A549 (cell line): ENCODE results near the gene CSNK1D. TPM values are rescaled to one million over a fixed set of nuclear protein-coding genes. Genes with fewer than 3 reads are reported as not detected.

Experiments used
- ATAC-seq, 2 experiments: fragments of 200-7000 bp in 1 of 2; fragments of >200 bp in 1 of 2; cut with Nextera tagmentation in 1 of 2; cut with Tn5 transposase in 1 of 2; 3 replicates each; pipeline versions ENCODE4 v1.8.0 to v1.9.1; 2018 to 2020; ENCODE audit warnings: mild to moderate bottlenecking in 1 of 2, moderate library complexity in 1 of 2
- CTCF ChIA-PET: fragments of 300-600 bp; sonication (Branson Sonifier 250); formaldehyde crosslinking; extraction: SDS; loops from one replicate; lab custom pipeline; 2021; ENCODE audit warnings: antibody characterized with exemption, inconsistent platforms; lab: Yijun Ruan, JAX
- POLR2A ChIA-PET: fragments of 350-600 bp; formaldehyde crosslinking; extraction: SDS; loops from one replicate; lab custom pipeline; 2021; ENCODE audit warnings: antibody characterized with exemption, inconsistent platforms; lab: Yijun Ruan, JAX
- DNase-seq, 2 experiments: peaks; one replicate each; pipeline versions ENCODE4 v3.0.0 to v3.0.0-alpha.2; 2011 to 2016; ENCODE audit warnings: low read depth in 1 of 2, low spot score in 1 of 2
- FAIRE-seq: peaks from 2 replicates; lab custom pipeline; 2011; peaks lifted over from hg19 to GRCh38; lab: Jason Lieb, UNC
- H3K27ac ChIP-seq, 2 experiments: fragments of >200 bp; sonication (Bioruptor Twin); formaldehyde crosslinking; 3 replicates each; pipeline ENCODE4 v1.5.1; 2016 to 2017
- H3K4me1 ChIP-seq: fragments of >200 bp; sonication (Bioruptor Twin); formaldehyde crosslinking; 3 replicates; pipeline ENCODE4 v1.6.1; 2016
- H3K4me2 ChIP-seq: fragments of >200 bp; sonication (Bioruptor Twin); formaldehyde crosslinking; 3 replicates; pipeline ENCODE4 v1.6.1; 2016
- H3K4me3 ChIP-seq: fragments of >200 bp; sonication (Bioruptor Twin); formaldehyde crosslinking; 3 replicates; pipeline ENCODE4 v1.5.1; 2016
- H3K9me3 ChIP-seq: fragments of >200 bp; sonication (Bioruptor Twin); formaldehyde crosslinking; 3 replicates; pipeline ENCODE4 v1.6.1; 2016
- CEBPB ChIP-seq, 2 experiments: fragments of >200 bp in 1 of 2; sonication (Bioruptor Twin) in 1 of 2; formaldehyde crosslinking in 1 of 2; IDR thresholded peaks; 2 replicates each; pipeline ENCODE4 v1.6.1; 2012 to 2016
- EHF ChIP-seq: fragments of 250-450 bp; sonication (Bioruptor Pico); IDR thresholded peaks from 2 replicates; pipeline ENCODE4 v1.5.0; 2020; ENCODE audit warnings: mild to moderate bottlenecking
- EHMT2 ChIP-seq: fragments of 200-600 bp; sonication (generic); IDR thresholded peaks from 2 replicates; pipeline ENCODE4 v1.6.1; 2016; ENCODE audit warnings: antibody characterized with exemption, low read depth, mild to moderate bottlenecking, moderate library complexity
- ESRRA ChIP-seq: fragments of 150-350 bp; IDR thresholded peaks from 2 replicates; pipeline ENCODE4 v1.6.1; 2014; ENCODE audit warnings: mild to moderate bottlenecking, low read length, borderline replicate concordance
- FOSB ChIP-seq: fragments of 250-450 bp; sonication (Bioruptor Pico); IDR thresholded peaks from 2 replicates; pipeline ENCODE4 v1.5.0; 2020; ENCODE audit warnings: mild to moderate bottlenecking, moderate library complexity
- FOSL2 ChIP-seq, 2 experiments: fragments of 450-650 bp in 1 of 2; fragments of >200 bp in 1 of 2; sonication (Bioruptor Twin) in 1 of 2; formaldehyde crosslinking; IDR thresholded peaks; 2 replicates each; pipeline versions ENCODE4 v1.5.0 to v1.6.1; 2016 to 2020; ENCODE audit warnings: mild to moderate bottlenecking in 1 of 2, moderate library complexity in 1 of 2
- GATA3 ChIP-seq: IDR thresholded peaks from 2 replicates; pipeline ENCODE4 v1.6.1; 2012; ENCODE audit warnings: borderline replicate concordance
- HOXB5 ChIP-seq: fragments of 250-450 bp; sonication (Bioruptor Pico); IDR thresholded peaks from 2 replicates; pipeline ENCODE4 v1.5.0; 2020; ENCODE audit warnings: mild to moderate bottlenecking, moderate library complexity
- JUN ChIP-seq, 2 experiments: fragments of >200 bp; sonication (Bioruptor Twin); formaldehyde crosslinking; IDR thresholded peaks; 2 replicates in 1 of 2; 3 replicates in 1 of 2; pipeline ENCODE4 v1.6.1; 2016 to 2017
- JUNB ChIP-seq: fragments of >200 bp; sonication (Bioruptor Twin); formaldehyde crosslinking; IDR thresholded peaks from 2 replicates; pipeline ENCODE4 v1.6.1; 2016
- KDM1A ChIP-seq: fragments of 200-600 bp; sonication (generic); IDR thresholded peaks from 2 replicates; pipeline ENCODE4 v1.6.1; 2016; ENCODE audit warnings: low read depth, mild to moderate bottlenecking
- MYC ChIP-seq: IDR thresholded peaks from 2 replicates; pipeline ENCODE4 v1.6.1; 2012; ENCODE audit warnings: mild to moderate bottlenecking, inconsistent platforms, low read length, improper control_type of control experiment, borderline replicate concordance
- NPAS2 ChIP-seq: fragments of 250-450 bp; sonication (Bioruptor Pico); IDR thresholded peaks from 2 replicates; pipeline ENCODE4 v1.8.0; 2022; ENCODE audit warnings: mild to moderate bottlenecking, moderate library complexity, borderline replicate concordance
- NR3C1 ChIP-seq: fragments of >200 bp; sonication (Bioruptor Twin); formaldehyde crosslinking; IDR thresholded peaks from 3 replicates; pipeline ENCODE4 v1.6.1; 2017
- PHF8 ChIP-seq: fragments of 200-600 bp; sonication (generic); IDR thresholded peaks from 2 replicates; pipeline ENCODE4 v1.6.1; 2016; ENCODE audit warnings: low read depth, mild to moderate bottlenecking, antibody characterized with exemption, moderate library complexity, borderline replicate concordance
- POLR2A ChIP-seq: IDR thresholded peaks from 2 replicates; pipeline ENCODE4 v1.6.1; 2012; ENCODE audit warnings: mild to moderate bottlenecking, low read length
- RCOR1 ChIP-seq: fragments of 150-350 bp; IDR thresholded peaks from 2 replicates; pipeline ENCODE4 v1.6.1; 2014; ENCODE audit warnings: antibody characterized with exemption, low read length, low read depth
- RFX5 ChIP-seq: fragments of 450-650 bp; IDR thresholded peaks from 2 replicates; pipeline ENCODE4 v1.7.1; 2014; ENCODE audit warnings: antibody characterized with exemption, mild to moderate bottlenecking, moderate library complexity
- SMC3 ChIP-seq: fragments of >200 bp; sonication (Bioruptor Twin); formaldehyde crosslinking; IDR thresholded peaks from 3 replicates; pipeline ENCODE4 v1.6.1; 2018; ENCODE audit warnings: inconsistent platforms
- SREBF2 ChIP-seq: fragments of 450-650 bp; IDR thresholded peaks from 2 replicates; pipeline ENCODE4 v1.6.1; 2014; ENCODE audit warnings: mild to moderate bottlenecking, moderate library complexity
- TFCP2L1 ChIP-seq: fragments of 250-450 bp; sonication (Bioruptor Pico); IDR thresholded peaks from 2 replicates; pipeline ENCODE4 v1.5.0; 2021; ENCODE audit warnings: mild to moderate bottlenecking
- ZC3H11A ChIP-seq: fragments of 450-650 bp; IDR thresholded peaks from 2 replicates; pipeline ENCODE4 v1.6.1; 2014; ENCODE audit warnings: antibody characterized with exemption, mild to moderate bottlenecking
- ZFP36 ChIP-seq: fragments of 450-650 bp; IDR thresholded peaks from 2 replicates; pipeline ENCODE4 v1.6.1; 2014; ENCODE audit warnings: borderline replicate concordance; ENCODE audit not compliant: partially characterized antibody
- ZSCAN20 ChIP-seq: fragments of 250-450 bp; sonication (Bioruptor Pico); IDR thresholded peaks from 2 replicates; pipeline ENCODE4 v1.8.0; 2022; ENCODE audit warnings: mild to moderate bottlenecking, moderate library complexity
- WGBS: methylation state at CpG from one replicate; pipeline ENCODE4 v1.1.6; 2017; ENCODE audit errors: missing lambda C conversion rate; 5-methylcytosine and 5-hydroxymethylcytosine counted together
- polyA minus RNA-seq: library from RNA; depleted of rRNA, polyadenylated mRNA; stranded (reverse); fragments of >200 nt; gene quantifications from 2 replicates; pipeline ENCODE4 v1.2.3, GENCODE V29; 2011; rRNA and poly(A)+ RNA removed
- polyA plus RNA-seq, 4 experiments: library from polyadenylated mRNA; depleted of rRNA in 3 of 4; stranded (reverse); fragments of >200 nt; fragmentation: RNase III in 1 of 4; extraction: RNeasy Plus Mini Kit Qiagen cat#74134 plus additional on column Dnase treatment in 1 of 4; gene quantifications; 2 replicates in 3 of 4; 3 replicates in 1 of 4; pipeline ENCODE4 v1.2.3, GENCODE V29; 2011 to 2017
- TF ChIP-seq, protein P1 (sequence below): IDR thresholded peaks from 2 replicates; pipeline ENCODE4 v1.6.1; 2012
- TF ChIP-seq, protein P2 (sequence below): IDR thresholded peaks from 2 replicates; pipeline ENCODE4 v1.6.1; 2012; ENCODE audit warnings: low read depth, borderline replicate concordance
- TF ChIP-seq, protein P3 (sequence below): fragments of >200 bp; sonication (Bioruptor Twin); formaldehyde crosslinking; IDR thresholded peaks from 3 replicates; pipeline ENCODE4 v1.6.1; 2016
- TF ChIP-seq, protein P4 (sequence below): fragments of 250-450 bp; sonication (Bioruptor Pico); IDR thresholded peaks from 2 replicates; pipeline ENCODE4 v1.5.0; 2020; ENCODE audit warnings: low read depth, mild to moderate bottlenecking, moderate library complexity
- TF ChIP-seq, protein P5 (sequence below): IDR thresholded peaks from 2 replicates; pipeline ENCODE4 v1.6.1; 2012
- TF ChIP-seq, protein P6 (sequence below): fragments of 450-650 bp; IDR thresholded peaks from 2 replicates; pipeline ENCODE4 v1.6.1; 2014; ENCODE audit warnings: antibody characterized with exemption
- TF ChIP-seq, protein P7 (sequence below): fragments of 200-600 bp; sonication (generic); IDR thresholded peaks from 2 replicates; pipeline ENCODE4 v1.6.1; 2016; ENCODE audit warnings: antibody characterized with exemption, mild to moderate bottlenecking, moderate library complexity

Gene CSNK1D
- polyA plus RNA-seq (2011; rRNA removed) (130 and 139 TPM in 2 replicates), polyA plus RNA-seq (2017; fragmentation: RNase III; extraction: RNeasy Plus Mini Kit Qiagen cat#74134 plus additional on column Dnase treatment) (151 to 173 TPM (median 163 TPM) in 3 replicates), polyA minus RNA-seq (105 and 128 TPM in 2 replicates)
- 182 and 192 TPM in 2 replicates for polyA plus RNA-seq (2012; cell fraction: cytosol; rRNA removed)
- polyA plus RNA-seq (2012; cell fraction: nucleus; rRNA removed): 734 and 786 TPM in 2 replicates

DNA sequence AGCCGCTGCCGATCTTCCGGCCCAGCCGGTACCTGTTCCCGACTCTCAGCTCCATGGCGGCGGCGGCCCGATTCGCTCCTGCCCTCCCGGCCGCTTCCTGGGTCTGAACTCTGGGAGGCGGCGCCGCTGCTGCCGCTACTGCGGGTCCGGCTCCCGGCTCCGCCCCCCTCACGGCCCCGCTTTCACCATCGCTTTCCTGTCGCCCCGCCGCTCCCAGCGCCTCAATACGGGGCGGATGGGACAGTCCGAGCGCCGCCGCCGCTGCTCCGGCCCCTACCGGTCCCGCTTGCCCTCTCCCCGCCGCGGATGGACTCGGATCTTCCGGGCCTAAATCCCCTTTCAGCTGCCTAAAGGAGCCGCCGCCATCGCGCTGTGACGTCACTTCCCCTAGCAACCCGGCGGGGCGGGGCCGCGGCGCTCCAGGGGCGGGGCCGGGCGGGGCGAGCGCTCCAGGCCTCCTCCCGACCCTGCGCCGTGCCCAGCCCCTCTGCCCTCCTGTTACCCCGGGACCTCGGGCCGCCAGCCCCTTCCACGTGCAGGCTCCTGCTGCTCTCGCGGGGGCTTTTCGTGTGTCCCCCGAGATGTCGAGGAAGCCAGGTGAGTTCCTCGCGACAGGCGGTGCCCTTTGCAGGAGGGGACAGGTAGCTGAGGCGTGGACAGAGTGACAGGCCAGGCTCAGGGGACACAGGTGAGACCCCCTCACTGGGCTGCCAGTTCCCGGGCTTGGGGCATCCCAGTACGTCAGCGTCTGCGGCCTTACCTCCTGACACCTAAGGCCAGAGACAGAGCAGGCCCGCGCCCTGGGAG, at the start of gene CSNK1D:
Gene CSNK1D, minus strand, starts transcription at position 374 of the 807 bp plus-strand sequence. Its CDS starts 319 bp downstream, at position 55.
- H3K9me3 ChIP-seq: no peaks in the 10 kb centered on the region
- H3K4me1 ChIP-seq: peaks cover 47% of the 10 kb centered on the region
- H3K4me3 ChIP-seq: peak within 1 kb of the TSS; percentile 97
- peak; percentile 90 to 94 for DNase-seq
- no peak for FAIRE-seq
- ChIA-PET POLR2A (interaction anchor here (0.9 to 3.0 kb wide), 8 partner anchors 9 to 67 kb away, joined by 3 to 17 read pairs (median 6); no protein-coding TSS in a partner anchor), CTCF (interaction anchor here (0.9 to 2.5 kb wide), 5 partner anchors 10 to 38 kb away, joined by 3 to 11 read pairs (median 6); no protein-coding TSS in a partner anchor)
- H3K4me2 ChIP-seq: peak within 1 kb of the TSS; percentile 88
- ATAC-seq: peak; percentile 82 to 87
- H3K27ac ChIP-seq: peak within 1 kb of the TSS; percentile 99 to 100
- 7% methylated on average over 64 of the region's 80 CpGs for WGBS
- peak; percentile 73; the same call in 1 of the 2 replicates for TF ChIP-seq MYC
- TF ChIP-seq, protein P1, sequence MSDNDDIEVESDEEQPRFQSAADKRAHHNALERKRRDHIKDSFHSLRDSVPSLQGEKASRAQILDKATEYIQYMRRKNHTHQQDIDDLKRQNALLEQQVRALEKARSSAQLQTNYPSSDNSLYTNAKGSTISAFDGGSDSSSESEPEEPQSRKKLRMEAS: peak; percentile 91
- peak; percentile 92 for TF ChIP-seq RFX5
- TF ChIP-seq FOSB (CRISPR knock-in tag): no peak
- peak; percentile 76 to 92 for TF ChIP-seq JUN (IDR thresholded peaks at IDR 0.05)
- TF ChIP-seq POLR2A: peak; percentile 63
- TF ChIP-seq, protein P2, sequence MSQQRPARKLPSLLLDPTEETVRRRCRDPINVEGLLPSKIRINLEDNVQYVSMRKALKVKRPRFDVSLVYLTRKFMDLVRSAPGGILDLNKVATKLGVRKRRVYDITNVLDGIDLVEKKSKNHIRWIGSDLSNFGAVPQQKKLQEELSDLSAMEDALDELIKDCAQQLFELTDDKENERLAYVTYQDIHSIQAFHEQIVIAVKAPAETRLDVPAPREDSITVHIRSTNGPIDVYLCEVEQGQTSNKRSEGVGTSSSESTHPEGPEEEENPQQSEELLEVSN: no peak
- TF ChIP-seq CEBPB (IDR thresholded peaks at IDR 0.05): no peak; a peak in 1 of 4 replicates
- TF ChIP-seq, protein P3, sequence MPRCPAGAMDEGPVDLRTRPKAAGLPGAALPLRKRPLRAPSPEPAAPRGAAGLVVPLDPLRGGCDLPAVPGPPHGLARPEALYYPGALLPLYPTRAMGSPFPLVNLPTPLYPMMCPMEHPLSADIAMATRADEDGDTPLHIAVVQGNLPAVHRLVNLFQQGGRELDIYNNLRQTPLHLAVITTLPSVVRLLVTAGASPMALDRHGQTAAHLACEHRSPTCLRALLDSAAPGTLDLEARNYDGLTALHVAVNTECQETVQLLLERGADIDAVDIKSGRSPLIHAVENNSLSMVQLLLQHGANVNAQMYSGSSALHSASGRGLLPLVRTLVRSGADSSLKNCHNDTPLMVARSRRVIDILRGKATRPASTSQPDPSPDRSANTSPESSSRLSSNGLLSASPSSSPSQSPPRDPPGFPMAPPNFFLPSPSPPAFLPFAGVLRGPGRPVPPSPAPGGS: peak; percentile 95
- no peak for TF ChIP-seq JUNB
- TF ChIP-seq, protein P4, sequence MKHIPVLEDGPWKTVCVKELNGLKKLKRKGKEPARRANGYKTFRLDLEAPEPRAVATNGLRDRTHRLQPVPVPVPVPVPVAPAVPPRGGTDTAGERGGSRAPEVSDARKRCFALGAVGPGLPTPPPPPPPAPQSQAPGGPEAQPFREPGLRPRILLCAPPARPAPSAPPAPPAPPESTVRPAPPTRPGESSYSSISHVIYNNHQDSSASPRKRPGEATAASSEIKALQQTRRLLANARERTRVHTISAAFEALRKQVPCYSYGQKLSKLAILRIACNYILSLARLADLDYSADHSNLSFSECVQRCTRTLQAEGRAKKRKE (CRISPR knock-in tag): no peak
- TF ChIP-seq ZC3H11A: no peak
- no peak for TF ChIP-seq RCOR1
- TF ChIP-seq, protein P5, sequence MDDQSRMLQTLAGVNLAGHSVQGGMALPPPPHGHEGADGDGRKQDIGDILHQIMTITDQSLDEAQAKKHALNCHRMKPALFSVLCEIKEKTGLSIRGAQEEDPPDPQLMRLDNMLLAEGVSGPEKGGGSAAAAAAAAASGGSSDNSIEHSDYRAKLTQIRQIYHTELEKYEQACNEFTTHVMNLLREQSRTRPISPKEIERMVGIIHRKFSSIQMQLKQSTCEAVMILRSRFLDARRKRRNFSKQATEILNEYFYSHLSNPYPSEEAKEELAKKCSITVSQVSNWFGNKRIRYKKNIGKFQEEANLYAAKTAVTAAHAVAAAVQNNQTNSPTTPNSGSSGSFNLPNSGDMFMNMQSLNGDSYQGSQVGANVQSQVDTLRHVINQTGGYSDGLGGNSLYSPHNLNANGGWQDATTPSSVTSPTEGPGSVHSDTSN: peak; percentile 33; the same call in 1 of the 2 replicates
- TF ChIP-seq EHMT2: no peak
- TF ChIP-seq NPAS2 (CRISPR knock-in tag): no peak
- TF ChIP-seq, protein P6, sequence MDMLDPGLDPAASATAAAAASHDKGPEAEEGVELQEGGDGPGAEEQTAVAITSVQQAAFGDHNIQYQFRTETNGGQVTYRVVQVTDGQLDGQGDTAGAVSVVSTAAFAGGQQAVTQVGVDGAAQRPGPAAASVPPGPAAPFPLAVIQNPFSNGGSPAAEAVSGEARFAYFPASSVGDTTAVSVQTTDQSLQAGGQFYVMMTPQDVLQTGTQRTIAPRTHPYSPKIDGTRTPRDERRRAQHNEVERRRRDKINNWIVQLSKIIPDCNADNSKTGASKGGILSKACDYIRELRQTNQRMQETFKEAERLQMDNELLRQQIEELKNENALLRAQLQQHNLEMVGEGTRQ: no peak
- TF ChIP-seq, protein P7, sequence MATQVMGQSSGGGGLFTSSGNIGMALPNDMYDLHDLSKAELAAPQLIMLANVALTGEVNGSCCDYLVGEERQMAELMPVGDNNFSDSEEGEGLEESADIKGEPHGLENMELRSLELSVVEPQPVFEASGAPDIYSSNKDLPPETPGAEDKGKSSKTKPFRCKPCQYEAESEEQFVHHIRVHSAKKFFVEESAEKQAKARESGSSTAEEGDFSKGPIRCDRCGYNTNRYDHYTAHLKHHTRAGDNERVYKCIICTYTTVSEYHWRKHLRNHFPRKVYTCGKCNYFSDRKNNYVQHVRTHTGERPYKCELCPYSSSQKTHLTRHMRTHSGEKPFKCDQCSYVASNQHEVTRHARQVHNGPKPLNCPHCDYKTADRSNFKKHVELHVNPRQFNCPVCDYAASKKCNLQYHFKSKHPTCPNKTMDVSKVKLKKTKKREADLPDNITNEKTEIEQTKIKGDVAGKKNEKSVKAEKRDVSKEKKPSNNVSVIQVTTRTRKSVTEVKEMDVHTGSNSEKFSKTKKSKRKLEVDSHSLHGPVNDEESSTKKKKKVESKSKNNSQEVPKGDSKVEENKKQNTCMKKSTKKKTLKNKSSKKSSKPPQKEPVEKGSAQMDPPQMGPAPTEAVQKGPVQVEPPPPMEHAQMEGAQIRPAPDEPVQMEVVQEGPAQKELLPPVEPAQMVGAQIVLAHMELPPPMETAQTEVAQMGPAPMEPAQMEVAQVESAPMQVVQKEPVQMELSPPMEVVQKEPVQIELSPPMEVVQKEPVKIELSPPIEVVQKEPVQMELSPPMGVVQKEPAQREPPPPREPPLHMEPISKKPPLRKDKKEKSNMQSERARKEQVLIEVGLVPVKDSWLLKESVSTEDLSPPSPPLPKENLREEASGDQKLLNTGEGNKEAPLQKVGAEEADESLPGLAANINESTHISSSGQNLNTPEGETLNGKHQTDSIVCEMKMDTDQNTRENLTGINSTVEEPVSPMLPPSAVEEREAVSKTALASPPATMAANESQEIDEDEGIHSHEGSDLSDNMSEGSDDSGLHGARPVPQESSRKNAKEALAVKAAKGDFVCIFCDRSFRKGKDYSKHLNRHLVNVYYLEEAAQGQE: no peak
- TF ChIP-seq EHF (CRISPR knock-in tag): no peak
- TF ChIP-seq GATA3: peak; percentile 43
- TF ChIP-seq TFCP2L1 (CRISPR knock-in tag): peak; percentile 81
- no peak for TF ChIP-seq SMC3
- no peak for TF ChIP-seq ZFP36
- TF ChIP-seq PHF8: peak; percentile 2
- TF ChIP-seq ZSCAN20 (CRISPR knock-in tag): no peak
- TF ChIP-seq FOSL2 (IDR thresholded peaks at IDR 0.05): no peak
- TF ChIP-seq FOSL2 (CRISPR knock-in tag; IDR thresholded peaks at IDR 0.05): peak; percentile 13; the same call in 1 of the 2 replicates
- TF ChIP-seq SREBF2: no peak
- TF ChIP-seq KDM1A: no peak
- no peak for TF ChIP-seq NR3C1
- TF ChIP-seq ESRRA: no peak
- 0 out of 2 replicates have a peak, but pooled peaks have one; percentile 60 for TF ChIP-seq HOXB5 (CRISPR knock-in tag)
